HG03135 (cell line): Measurements from ENCODE around the gene PSKH1.
"Not testable (repeated sequence)": the region's sequence is repeated elsewhere in the genome, so short reads cannot be mapped to it uniquely, and the experiment has no call there.

Experiments used
- ATAC-seq: cut with Tn5 transposase; IDR thresholded peaks from one replicate; pipeline ENCODE4 v1.9.1; 2021; ENCODE audit warnings: mild to moderate bottlenecking, moderate library complexity; ENCODE audit not compliant: unreplicated experiment

PSKH1 gene

GRCh38 chr16:67892899-67893742, at the start of gene PSKH1:
Gene PSKH1 (plus strand): TSS chr16:67893254. CDS start chr16:67908750, 15,496 bp downstream.
- ATAC-seq = peak; percentile 91

- ATAC-seq = no peak
Measured at GRCh38 chr16:67843343-67843765, 49.7 kb upstream of the PSKH1 start.

GRCh38 chr16:67844497-67844896, 48.6 kb upstream of the PSKH1 start:
- ATAC-seq = no peak

- ATAC-seq = no peak
Measured at GRCh38 chr16:67845291-67846062, 47.6 kb upstream of the PSKH1 start.

GRCh38 chr16:67846063-67846319, 47.1 kb upstream of the PSKH1 start:
- no peak for ATAC-seq

- peak; percentile 50 for ATAC-seq
Measured at GRCh38 chr16:67846320-67847063, 46.6 kb upstream of the PSKH1 start, which contains the start of gene NUTF2. Gene NUTF2 (plus strand): TSS chr16:67846933. CDS start chr16:67865131, 18,198 bp downstream.

GRCh38 chr16:67847064-67847861, 45.8 kb upstream of the PSKH1 start, which contains the start of gene CENPT:
Gene CENPT (minus strand): TSS chr16:67847693. CDS start chr16:67833859, 13,834 bp downstream.
- peak; percentile 41 for ATAC-seq

- no peak for ATAC-seq
Measured at GRCh38 chr16:67848118-67848517, 44.9 kb upstream of the PSKH1 start.

- ATAC-seq = no peak
Measured at GRCh38 chr16:67853670-67854069, 39.4 kb upstream of the PSKH1 start.

- ATAC-seq = no peak
Measured at GRCh38 chr16:67855789-67856188, 37.3 kb upstream of the PSKH1 start.

- no peak for ATAC-seq
Measured at GRCh38 chr16:67856927-67857546, 36.0 kb upstream of the PSKH1 start.

GRCh38 chr16:67857547-67858233, 35.4 kb upstream of the PSKH1 start:
- no peak for ATAC-seq

GRCh38 chr16:67858500-67858899, 34.6 kb upstream of the PSKH1 start:
- ATAC-seq = no peak

- no peak for ATAC-seq
Measured at GRCh38 chr16:67860589-67861398, 32.3 kb upstream of the PSKH1 start.

GRCh38 chr16:67861877-67862276, 31.2 kb upstream of the PSKH1 start:
- no peak for ATAC-seq

- ATAC-seq = no peak
Measured at GRCh38 chr16:67862623-67863583, 30.2 kb upstream of the PSKH1 start.

- not testable (repeated sequence) for ATAC-seq
Measured at GRCh38 chr16:67864044-67864443, 29.0 kb upstream of the PSKH1 start.
